Dendritic cell treated with granulocyte-macrophage colony-stimulating factor and Interleukin-4, amounts not matched to agents 40 ng/mL and 50 ng/mL, for 4 days (primary cell): ENCODE data around the gene MGAT4B.

Experiments used
- H3K27ac Mint-ChIP-seq: one replicate; pipeline ENCODE4 v1.8.0; 2022; ENCODE audit warnings: mild to moderate bottlenecking, mixed read lengths
- H3K27me3 Mint-ChIP-seq: one replicate; pipeline ENCODE4 v1.8.0; 2022; ENCODE audit warnings: mild to moderate bottlenecking, mixed read lengths
- H3K36me3 Mint-ChIP-seq: one replicate; pipeline ENCODE4 v1.8.0; 2022; ENCODE audit warnings: low read depth, mixed read lengths
- H3K4me1 Mint-ChIP-seq: one replicate; pipeline ENCODE4 v1.8.0; 2022; ENCODE audit warnings: low read depth, mixed read lengths
- H3K4me3 Mint-ChIP-seq: one replicate; pipeline ENCODE4 v1.8.0; 2022; ENCODE audit warnings: mild to moderate bottlenecking, moderate library complexity, mixed read lengths
- H3K9me3 Mint-ChIP-seq: one replicate; pipeline ENCODE4 v1.8.0; 2022; ENCODE audit warnings: mixed read lengths
- intact Hi-C: fragments of 100-400 bp; cut with micrococcal nuclease; formaldehyde crosslinking; loops from one replicate; pipeline ENCODE4 v1.15.0; 2022

Gene MGAT4B

GRCh38 chr5:179820483-179821297 lies 14.0 kb upstream of the MGAT4B start, which contains the start of gene SQSTM1:
Gene SQSTM1 (plus strand): TSS chr5:179820905. CDS start chr5:179820937, 32 bp downstream.
- Mint-ChIP-seq H3K4me1 (peaks cover 81% of the 10 kb centered on the region), H3K36me3 (peaks cover 54% of the 10 kb centered on the region), H3K27me3 (peaks cover 15% of the 10 kb centered on the region)

GRCh38 chr5:179820127-179820482 lies 13.4 kb upstream of the MGAT4B start:
- Mint-ChIP-seq H3K4me1 (peaks cover 77% of the 10 kb centered on the region), H3K4me3 (peak overlapping the region; percentile 94)

More at GRCh38 chr5:179820483-179821297, 14.0 kb upstream of the MGAT4B start, which contains the start of gene SQSTM1:
- Mint-ChIP-seq H3K4me3 (peak within 1 kb of the TSS; percentile 94), H3K9me3 (no peaks in the 10 kb centered on the region), H3K27ac (peak within 1 kb of the TSS; percentile 97)
- intact Hi-C loops, result loop anchor here (2.0 kb wide), 1 partner anchor 14 kb away; the partner anchor contains the start of gene MGAT4B

GRCh38 chr5:179819296-179820126 lies 12.8 kb upstream of the MGAT4B start:
- H3K27me3 Mint-ChIP-seq, result peaks cover 17% of the 10 kb centered on the region
- peaks cover 71% of the 10 kb centered on the region for H3K4me1 Mint-ChIP-seq
- intact Hi-C loops, result loop anchor here (2.0 kb wide), 1 partner anchor 13 kb away; the partner anchor contains the start of gene MGAT4B
- H3K36me3 Mint-ChIP-seq, result peaks cover 53% of the 10 kb centered on the region
- peak overlapping the region; percentile 94 for H3K4me3 Mint-ChIP-seq
- H3K9me3 Mint-ChIP-seq, result no peaks in the 10 kb centered on the region
- H3K27ac Mint-ChIP-seq, result peak overlapping the region; percentile 97

More at GRCh38 chr5:179820127-179820482, 13.4 kb upstream of the MGAT4B start:
- Mint-ChIP-seq H3K36me3 (peaks cover 54% of the 10 kb centered on the region), H3K27ac (peak overlapping the region; percentile 97), H3K9me3 (no peaks in the 10 kb centered on the region), H3K27me3 (peaks cover 17% of the 10 kb centered on the region)
- intact Hi-C loops, result loop anchor here (2.0 kb wide), 1 partner anchor 13 kb away; the partner anchor contains the start of gene MGAT4B

GRCh38 chr5:179818746-179819295 lies 12.2 kb upstream of the MGAT4B start:
- H3K36me3 Mint-ChIP-seq, result peaks cover 50% of the 10 kb centered on the region
- peak overlapping the region; percentile 97 for H3K27ac Mint-ChIP-seq
- intact Hi-C loops, result no loop called here
- H3K4me1 Mint-ChIP-seq, result peaks cover 64% of the 10 kb centered on the region
- no peaks in the 10 kb centered on the region for H3K9me3 Mint-ChIP-seq
- peak overlapping the region; percentile 94 for H3K4me3 Mint-ChIP-seq
- peaks cover 17% of the 10 kb centered on the region for H3K27me3 Mint-ChIP-seq

- intact Hi-C loops, result no loop called here
- peak overlapping the region; percentile 94 for H3K4me3 Mint-ChIP-seq
- H3K27me3 Mint-ChIP-seq, result peaks cover 17% of the 10 kb centered on the region
- peaks cover 57% of the 10 kb centered on the region for H3K4me1 Mint-ChIP-seq
- H3K9me3 Mint-ChIP-seq, result no peaks in the 10 kb centered on the region
- H3K27ac Mint-ChIP-seq, result peak overlapping the region; percentile 97
- H3K36me3 Mint-ChIP-seq, result peaks cover 48% of the 10 kb centered on the region
These were observed 11.5 kb upstream of the MGAT4B start for GRCh38 chr5:179817890-179818745.

- Mint-ChIP-seq H3K27ac (peak overlapping the region; percentile 97), H3K4me3 (peak overlapping the region; percentile 64)
- intact Hi-C loops, result no loop called here
These were observed 10.8 kb upstream of the MGAT4B start for GRCh38 chr5:179817470-179817840.

GRCh38 chr5:179816796-179817469 lies 10.3 kb upstream of the MGAT4B start:
- Mint-ChIP-seq H3K36me3 (peaks cover 48% of the 10 kb centered on the region), H3K4me3 (peak overlapping the region; percentile 64), H3K27ac (peak overlapping the region; percentile 97), H3K9me3 (no peaks in the 10 kb centered on the region), H3K27me3 (peaks cover 17% of the 10 kb centered on the region), H3K4me1 (peaks cover 46% of the 10 kb centered on the region)
- intact Hi-C loops, result no loop called here

More at GRCh38 chr5:179817470-179817840, 10.8 kb upstream of the MGAT4B start:
- peaks cover 51% of the 10 kb centered on the region for H3K4me1 Mint-ChIP-seq
- peaks cover 17% of the 10 kb centered on the region for H3K27me3 Mint-ChIP-seq
- no peaks in the 10 kb centered on the region for H3K9me3 Mint-ChIP-seq
- H3K36me3 Mint-ChIP-seq, result peaks cover 48% of the 10 kb centered on the region

GRCh38 chr5:179816401-179816795 lies 9.7 kb upstream of the MGAT4B start:
- intact Hi-C loops, result no loop called here
- H3K4me1 Mint-ChIP-seq, result peaks cover 48% of the 10 kb centered on the region
- no peaks in the 10 kb centered on the region for H3K9me3 Mint-ChIP-seq
- peaks cover 17% of the 10 kb centered on the region for H3K27me3 Mint-ChIP-seq
- H3K36me3 Mint-ChIP-seq, result peaks cover 45% of the 10 kb centered on the region
- peak overlapping the region; percentile 97 for H3K27ac Mint-ChIP-seq
- peak overlapping the region; percentile 47 for H3K4me3 Mint-ChIP-seq

GRCh38 chr5:179815491-179816249 lies 9.0 kb upstream of the MGAT4B start:
- Mint-ChIP-seq H3K27ac (no peak overlapping the region), H3K27me3 (peaks cover 17% of the 10 kb centered on the region), H3K4me3 (peak overlapping the region; percentile 4), H3K4me1 (peaks cover 54% of the 10 kb centered on the region), H3K36me3 (peaks cover 41% of the 10 kb centered on the region), H3K9me3 (no peaks in the 10 kb centered on the region)
- intact Hi-C loops, result no loop called here

- H3K27me3 Mint-ChIP-seq, result peaks cover 17% of the 10 kb centered on the region
- H3K9me3 Mint-ChIP-seq, result no peaks in the 10 kb centered on the region
- peaks cover 36% of the 10 kb centered on the region for H3K36me3 Mint-ChIP-seq
- H3K4me1 Mint-ChIP-seq, result peaks cover 40% of the 10 kb centered on the region
- H3K27ac Mint-ChIP-seq, result no peak overlapping the region
- intact Hi-C loops, result no loop called here
- H3K4me3 Mint-ChIP-seq, result no peak overlapping the region
These were observed 7.4 kb upstream of the MGAT4B start for GRCh38 chr5:179814090-179814489.

GRCh38 chr5:179812997-179813607 lies 6.4 kb upstream of the MGAT4B start:
- intact Hi-C loops, result no loop called here
- Mint-ChIP-seq H3K9me3 (no peaks in the 10 kb centered on the region), H3K27ac (no peak overlapping the region), H3K4me3 (no peak overlapping the region), H3K4me1 (peaks cover 33% of the 10 kb centered on the region), H3K27me3 (peaks cover 17% of the 10 kb centered on the region), H3K36me3 (peaks cover 36% of the 10 kb centered on the region)
